ENCODE results near the gene FAM110A. TPM values are rescaled to one million over a fixed set of nuclear protein-coding genes. Genes with fewer than 3 reads are reported as not detected.

FAM110A gene
- total and polyA plus RNA-seq, 2 donors (not counting 3 experiments of a cell fraction or from before 2014, with no cell fraction given): 4.6 to 5.4 TPM

- intact Hi-C loops (cut with micrococcal nuclease): loop anchor here (2.0 to 5.0 kb wide), 2 partner anchors 27 to 37 kb away; no protein-coding TSS in a partner anchor
- Histone ChIP-seq H3K27me3 (ENCODE audit: control insufficient read depth in 2 of 2, insufficient read depth in 2 of 2, low read length in 2 of 2) (no peaks in the 10 kb centered on the region), H3K4me3 (replicated peaks in 1 of 3; ENCODE audit: insufficient read depth in 1 of 3, low read depth in 1 of 3, low read length in 3 of 3) (no peak overlapping the region), H3K9me3 (replicated peaks; ENCODE audit: control insufficient read depth, insufficient read depth, low read length) (no peaks in the 10 kb centered on the region), H3K9me1 (replicated peaks; ENCODE audit: control insufficient read depth, extremely low read depth, insufficient read depth, low read length) (no peaks in the 10 kb centered on the region), H4K20me1 (replicated peaks; ENCODE audit: control insufficient read depth, extremely low read depth, insufficient read depth, low read length) (no peaks in the 10 kb centered on the region), H3K27ac (ENCODE audit: insufficient read depth, low read depth, low read length) (no peak overlapping the region), H3K4me1 (ENCODE audit: control insufficient read depth, extremely low read depth, insufficient read depth, low read length) (peaks cover 31% of the 10 kb centered on the region), H3K9ac (replicated peaks; ENCODE audit: extremely low read depth, insufficient read depth, low read length) (no peak overlapping the region), H3K79me2 (ENCODE audit: control insufficient read depth, insufficient read depth, low read length) (peaks cover 29% of the 10 kb centered on the region), H2AFZ (ENCODE audit: low read depth, low read length) (no peak overlapping the region), H3K36me3 (ENCODE audit: control insufficient read depth in 2 of 2, extremely low read depth in 1 of 2, insufficient read depth in 2 of 2, low read length in 2 of 2) (no peaks in the 10 kb centered on the region), H3K4me2 (ENCODE audit: insufficient read depth, low read length) (no peak overlapping the region)
- BruUV-seq (replicated peaks): no TSS peak
- no peak for DNase-seq (ENCODE audit: low read depth, low spot score)
- FAIRE-seq: no peak
- ChIA-PET POLR2A (no interaction called here), CTCF (no interaction called here)
- dilution Hi-C loops (cut with MboI; ENCODE audit: extremely low pct_ligation_motif_present, low sequenced_read_pairs): no loop called here
- TF ChIP-seq POLR2AphosphoS5 (IDR thresholded peaks at IDR 0.05; ENCODE audit: insufficient read depth, low read depth, low read length) (no peak), JUN (IDR thresholded peaks at IDR 0.05; ENCODE audit: borderline replicate concordance, insufficient read depth, insufficient read length, low read depth) (no peak), FOS (IDR thresholded peaks at IDR 0.05; ENCODE audit: borderline replicate concordance, insufficient read depth, low read length) (no peak), MYC (IDR thresholded peaks at IDR 0.05; ENCODE audit: low read depth, low read length) (no peak), POLR2A (IDR thresholded peaks at IDR 0.05; ENCODE audit: low read depth, low read length) (no peak), GATA2 (IDR thresholded peaks at IDR 0.05; ENCODE audit: insufficient read depth, insufficient read length, low read depth, low read length) (no peak), CTCF (IDR thresholded peaks at IDR 0.05; ENCODE audit: extremely low read depth in 1 of 2, insufficient read depth in 1 of 2, low read depth in 1 of 2, low read length in 2 of 2) (no peak), MAX (IDR thresholded peaks at IDR 0.05; ENCODE audit: insufficient read depth, insufficient read length) (no peak), EZH2 (IDR thresholded peaks at IDR 0.05; ENCODE audit: borderline replicate concordance, low read depth, low read length, severe bottlenecking) (no peak)
Measured at GRCh38 chr20:845226-845868, 11.8 kb downstream of the FAM110A start.
